Right hindlimb (tissue), 1 donor: Measurements from ENCODE around the gene MAP7D1.

Experiments used
- DNase-seq: peaks from one replicate; pipeline ENCODE4 v3.0.0-alpha.2; 2018

Gene MAP7D1

GRCh38 chr1:36155408-36156328 is at the start of gene MAP7D1:
MAP7D1 (plus strand) TSS chr1:36156160; CDS start chr1:36156418, 258 bp downstream.
- peak; percentile 90 for DNase-seq

GRCh38 chr1:36106269-36106668 is 49.7 kb upstream of the MAP7D1 start:
- peak; percentile 17 for DNase-seq

GRCh38 chr1:36107394-36107793 is 48.6 kb upstream of the MAP7D1 start:
- DNase-seq, result peak; percentile 48

- DNase-seq, result peak; percentile 54
These were observed 47.6 kb upstream of the MAP7D1 start for GRCh38 chr1:36108314-36108713.

- peak; percentile 60 for DNase-seq
These were observed 46.8 kb upstream of the MAP7D1 start for GRCh38 chr1:36109041-36109679.

- DNase-seq, result no peak
These were observed 44.8 kb upstream of the MAP7D1 start for GRCh38 chr1:36111151-36111550.

GRCh38 chr1:36112823-36113222 is 43.1 kb upstream of the MAP7D1 start:
- DNase-seq, result peak; percentile 10

- DNase-seq, result peak; percentile 18
These were observed 41.6 kb upstream of the MAP7D1 start for GRCh38 chr1:36114371-36114770.

GRCh38 chr1:36115200-36115669 is 40.7 kb upstream of the MAP7D1 start:
- peak; percentile 91 for DNase-seq

GRCh38 chr1:36115931-36116330 is 40.0 kb upstream of the MAP7D1 start:
- DNase-seq, result no peak

- peak; percentile 87 for DNase-seq
These were observed 39.1 kb upstream of the MAP7D1 start for GRCh38 chr1:36116901-36117300.

GRCh38 chr1:36118447-36119204 is 37.3 kb upstream of the MAP7D1 start:
- peak; percentile 57 for DNase-seq

- DNase-seq, result peak; percentile 51
These were observed 36.5 kb upstream of the MAP7D1 start for GRCh38 chr1:36119456-36119855.

GRCh38 chr1:36122062-36123030 is 33.6 kb upstream of the MAP7D1 start:
- no peak for DNase-seq

GRCh38 chr1:36123356-36123755 is 32.6 kb upstream of the MAP7D1 start:
- no peak for DNase-seq

- DNase-seq, result no peak
These were observed 31.4 kb upstream of the MAP7D1 start for GRCh38 chr1:36124404-36125128.

- peak; percentile 79 for DNase-seq
These were observed 30.6 kb upstream of the MAP7D1 start, which contains the start of gene COL8A2 for GRCh38 chr1:36125129-36125991. COL8A2 (minus strand) TSS chr1:36125222; CDS start chr1:36100242, 24,980 bp downstream.

- no peak for DNase-seq
These were observed 29.8 kb upstream of the MAP7D1 start for GRCh38 chr1:36126005-36126716.

- DNase-seq, result no peak
These were observed 29.0 kb upstream of the MAP7D1 start for GRCh38 chr1:36126797-36127500.
